H1 (cell line): ENCODE data around the gene ANKRD60. TPM values are rescaled to one million over a fixed set of nuclear protein-coding genes. Genes with fewer than 3 reads are reported as not detected.
A peak's percentile ranks its signal among the peaks of the same experiment; 100 is the strongest.

Source experiments
- CTCF ChIA-PET: fragments of 300-600 bp; sonication (Branson Sonifier 250); formaldehyde crosslinking; loops from one replicate; lab custom pipeline; 2021; ENCODE audit not compliant: partially characterized antibody; lab: Charles Lee
- POLR2A ChIA-PET: fragments of 300-600 bp; sonication (Branson Sonifier 250); formaldehyde crosslinking; loops from one replicate; lab custom pipeline; 2021; ENCODE audit warnings: inconsistent platforms; ENCODE audit not compliant: partially characterized antibody; lab: Charles Lee
- DNase-seq, 2 experiments: peaks; one replicate each; pipeline versions ENCODE4 v3.0.0 to v3.0.0-alpha.2; 2010 to 2022; ENCODE audit warnings: low spot score in 2 of 2, low read depth in 1 of 2, mixed read lengths in 1 of 2
- FAIRE-seq: peaks from 2 replicates; lab custom pipeline; 2011; peaks lifted over from hg19 to GRCh38; lab: Jason Lieb, UNC
- H2AFZ ChIP-seq: 2 replicates; pipeline ENCODE4 v1.8.1; 2012; ENCODE audit warnings: low read length, inconsistent platforms
- H2AK5ac ChIP-seq: 2 replicates; pipeline ENCODE4 v1.6.1; 2013; ENCODE audit warnings: low read depth, low read length
- H2BK120ac ChIP-seq: replicated peaks from 2 replicates; pipeline ENCODE3; 2013; ENCODE audit warnings: low read depth, low read length, inconsistent platforms
- H2BK12ac ChIP-seq: 2 replicates; pipeline ENCODE4 v1.6.1; 2013; ENCODE audit warnings: low read depth, low read length
- H2BK15ac ChIP-seq: 2 replicates; pipeline ENCODE4 v1.6.1; 2013; ENCODE audit warnings: low read length
- H2BK20ac ChIP-seq: 2 replicates; pipeline ENCODE4 v1.6.1; 2013; ENCODE audit warnings: low read length
- H2BK5ac ChIP-seq: 2 replicates; pipeline ENCODE4 v1.6.1; 2013; ENCODE audit warnings: low read depth, low read length
- H3K14ac ChIP-seq: 2 replicates; pipeline ENCODE4 v1.6.1; 2013; ENCODE audit warnings: inconsistent platforms; ENCODE audit not compliant: insufficient read length
- H3K18ac ChIP-seq: 2 replicates; pipeline ENCODE4 v1.6.1; 2013; ENCODE audit warnings: low read length; ENCODE audit errors: extremely low read depth
- H3K23ac ChIP-seq: 2 replicates; pipeline ENCODE4 v1.6.1; 2013; ENCODE audit warnings: inconsistent platforms; ENCODE audit not compliant: insufficient read length
- H3K23me2 ChIP-seq: 2 replicates; pipeline ENCODE4 v1.6.1; 2013; ENCODE audit warnings: low read depth, low read length
- H3K27ac ChIP-seq: 2 replicates; pipeline ENCODE4 v1.6.1; 2011; ENCODE audit warnings: low read depth, low read length, inconsistent platforms
- H3K27me3 ChIP-seq, 4 experiments: replicated peaks in 1 of 4; 1 replicate in 1 of 4; 2 replicates in 3 of 4; pipeline versions ENCODE4 v1.6.1 to v1.8.1; 2011 to 2013; ENCODE audit warnings: low read length in 3 of 4, mild to moderate bottlenecking in 3 of 4, inconsistent platforms in 2 of 4, mixed read lengths in 2 of 4, moderate library complexity in 1 of 4; ENCODE audit not compliant: control insufficient read depth in 3 of 4, insufficient read depth in 3 of 4; ENCODE audit errors: extremely low read depth in 1 of 4
- H3K36me3 ChIP-seq, 4 experiments: 2 replicates each; pipeline versions ENCODE4 v1.6.1 to v1.8.1; 2011 to 2013; ENCODE audit warnings: mild to moderate bottlenecking in 4 of 4, low read length in 3 of 4, moderate library complexity in 2 of 4, control low read depth in 1 of 4, inconsistent platforms in 1 of 4; ENCODE audit not compliant: insufficient read depth in 4 of 4, control insufficient read depth in 2 of 4
- H3K4ac ChIP-seq: replicated peaks from 2 replicates; pipeline ENCODE3; 2013; ENCODE audit warnings: low read length, low read depth, mixed read lengths, inconsistent platforms; ENCODE audit not compliant: insufficient read length
- H3K4me1 ChIP-seq, 4 experiments: replicated peaks in 1 of 4; 1 replicate in 1 of 4; 2 replicates in 3 of 4; pipeline versions ENCODE4 v1.6.1 to v1.8.1; 2011 to 2013; ENCODE audit warnings: low read length in 3 of 4, inconsistent platforms in 2 of 4, mixed read lengths in 1 of 4; ENCODE audit not compliant: insufficient read depth in 4 of 4, control insufficient read depth in 3 of 4
- H3K4me2 ChIP-seq, 2 experiments: 2 replicates each; pipeline versions ENCODE4 v1.6.1 to v1.8.1; 2011 to 2013; ENCODE audit warnings: low read depth in 2 of 2, low read length in 2 of 2, control low read depth in 1 of 2, inconsistent platforms in 1 of 2, mild to moderate bottlenecking in 1 of 2; ENCODE audit not compliant: insufficient read depth in 1 of 2
- H3K4me3 ChIP-seq, 4 experiments: fragments of 200-600, 300-600 bp in 1 of 4; sonication (generic), shearing (Covaris generic), sonication (Bioruptor Twin) in 1 of 4; 2 replicates each; pipeline versions ENCODE4 v1.5.1 to v1.8.1; 2011 to 2016; ENCODE audit warnings: low read length in 4 of 4, low read depth in 3 of 4, control low read depth in 2 of 4, inconsistent platforms in 2 of 4, mild to moderate bottlenecking in 2 of 4, mixed read lengths in 1 of 4, moderate library complexity in 1 of 4; ENCODE audit not compliant: insufficient read depth in 2 of 4; ENCODE audit errors: extremely low read depth in 1 of 4
- H3K56ac ChIP-seq: replicated peaks from 2 replicates; pipeline ENCODE3; 2013; ENCODE audit warnings: low read depth, mild to moderate bottlenecking, mixed read lengths, low read length, inconsistent platforms; ENCODE audit not compliant: insufficient read length
- H3K79me1 ChIP-seq: 2 replicates; pipeline ENCODE4 v1.6.1; 2013; ENCODE audit warnings: low read depth, low read length, control low read depth
- H3K79me2 ChIP-seq, 2 experiments: 2 replicates each; pipeline versions ENCODE4 v1.6.1 to v1.8.1; 2012 to 2013; ENCODE audit warnings: low read length in 2 of 2, mild to moderate bottlenecking in 2 of 2, inconsistent platforms in 1 of 2; ENCODE audit not compliant: insufficient read depth in 2 of 2, control insufficient read depth in 1 of 2
- H3K9ac ChIP-seq, 4 experiments: replicated peaks in 1 of 4; 1 replicate in 1 of 4; 2 replicates in 3 of 4; pipeline versions ENCODE4 v1.6.1 to v1.8.1; 2011 to 2013; ENCODE audit warnings: low read depth in 3 of 4, low read length in 3 of 4, control low read depth in 2 of 4, mild to moderate bottlenecking in 2 of 4, moderate library complexity in 2 of 4, inconsistent platforms in 1 of 4; ENCODE audit errors: extremely low read depth in 1 of 4
- H3K9me3 ChIP-seq, 2 experiments: 2 replicates each; pipeline versions ENCODE4 v1.6.1 to v1.8.1; 2012 to 2013; ENCODE audit warnings: mild to moderate bottlenecking in 2 of 2, moderate library complexity in 2 of 2, control low read depth in 1 of 2, inconsistent platforms in 1 of 2, low read depth in 1 of 2, low read length in 1 of 2, mixed read lengths in 1 of 2; ENCODE audit not compliant: insufficient read depth in 2 of 2
- H4K20me1 ChIP-seq, 2 experiments: replicated peaks in 1 of 2; 2 replicates each; pipeline versions ENCODE3 to v1.8.1; 2011 to 2013; ENCODE audit warnings: inconsistent platforms in 2 of 2, low read length in 2 of 2, mild to moderate bottlenecking in 1 of 2; ENCODE audit not compliant: insufficient read depth in 2 of 2, control insufficient read depth in 1 of 2
- H4K5ac ChIP-seq: 2 replicates; pipeline ENCODE4 v1.6.1; 2013; ENCODE audit warnings: low read length, low read depth, mixed read lengths, inconsistent platforms; ENCODE audit not compliant: insufficient read length
- H4K8ac ChIP-seq: 2 replicates; pipeline ENCODE4 v1.8.0; 2013; ENCODE audit warnings: mild to moderate bottlenecking, moderate library complexity, low read length, inconsistent platforms; ENCODE audit not compliant: insufficient read depth; ENCODE audit errors: extremely low read depth
- H4K91ac ChIP-seq: replicated peaks from 2 replicates; pipeline ENCODE3; 2013; ENCODE audit warnings: low read length, mixed read lengths, inconsistent platforms; ENCODE audit not compliant: insufficient read length
- BACH1 ChIP-seq: IDR thresholded peaks from 2 replicates; pipeline ENCODE4 v1.6.1; 2012; ENCODE audit warnings: low read length, improper control_type of control experiment
- CTBP2 ChIP-seq: IDR thresholded peaks from 2 replicates; pipeline ENCODE4 v1.7.0; 2011; ENCODE audit warnings: borderline replicate concordance, mild to moderate bottlenecking, moderate library complexity, mixed read lengths, low read length; ENCODE audit not compliant: insufficient read depth, insufficient read length
- EGR1 ChIP-seq: IDR thresholded peaks from 2 replicates; pipeline ENCODE4 v1.6.1; 2011; ENCODE audit warnings: low read depth, low read length, borderline replicate concordance
- EP300 ChIP-seq, 2 experiments: IDR thresholded peaks; 1 replicate in 1 of 2; 2 replicates in 1 of 2; pipeline ENCODE4 v1.6.1; 2011 to 2012; ENCODE audit warnings: low read depth in 2 of 2, low read length in 2 of 2, mild to moderate bottlenecking in 2 of 2, borderline replicate concordance in 1 of 2, inconsistent platforms in 1 of 2, moderate library complexity in 1 of 2
- HDAC2 ChIP-seq, 2 experiments: fragments of 300-600 bp in 1 of 2; sonication (generic) in 1 of 2; IDR thresholded peaks; 2 replicates each; pipeline ENCODE4 v1.6.1; 2011 to 2012; ENCODE audit warnings: low read depth in 2 of 2, low read length in 2 of 2, mild to moderate bottlenecking in 2 of 2, moderate library complexity in 2 of 2, borderline replicate concordance in 1 of 2, inconsistent platforms in 1 of 2
- RBBP5 ChIP-seq: IDR thresholded peaks from 2 replicates; pipeline ENCODE4 v1.7.1; 2012; ENCODE audit warnings: low read depth, mild to moderate bottlenecking, inconsistent platforms, low read length, moderate library complexity, borderline replicate concordance
- RFX5 ChIP-seq: IDR thresholded peaks from 2 replicates; pipeline ENCODE4 v1.6.1; 2011; ENCODE audit warnings: low read depth, low read length, improper control_type of control experiment, borderline replicate concordance
- RNF2 ChIP-seq: fragments of 200-900, 300-1000 bp; sonication (generic); IDR thresholded peaks from 2 replicates; pipeline ENCODE4 v1.7.1; 2016; ENCODE audit warnings: borderline replicate concordance, low read depth, mild to moderate bottlenecking, antibody characterized with exemption, low read length; ENCODE audit not compliant: poor library complexity, severe bottlenecking; ENCODE audit errors: missing control alignments
- RXRA ChIP-seq: IDR thresholded peaks from 2 replicates; pipeline ENCODE4 v1.6.1; 2011; ENCODE audit warnings: low read depth, mild to moderate bottlenecking, low read length, moderate library complexity; ENCODE audit not compliant: insufficient read depth
- SP2 ChIP-seq: IDR thresholded peaks from 2 replicates; pipeline ENCODE4 v1.6.1; 2012; ENCODE audit warnings: mild to moderate bottlenecking, low read length, inconsistent platforms
- TEAD4 ChIP-seq: IDR thresholded peaks from 2 replicates; pipeline ENCODE4 v1.6.1; 2012; ENCODE audit warnings: low read depth, low read length, inconsistent platforms, mixed read lengths
- WGBS, 2 experiments: shearing (Covaris generic) in 1 of 2; methylation state at CpG; one replicate each; pipeline versions ENCODE4 v1.1.6 to v1.1.7; 2013 to 2015; ENCODE audit warnings: low lambda C conversion rate in 2 of 2, mixed read lengths in 2 of 2, inconsistent platforms in 1 of 2, low coverage in 1 of 2, missing lambda C conversion rate in 1 of 2; ENCODE audit not compliant: insufficient replicate concordance in 2 of 2, insufficient coverage in 1 of 2, insufficient read length in 1 of 2; ENCODE audit errors: extremely low coverage in 1 of 2, missing lambda C conversion rate in 1 of 2; 5-methylcytosine and 5-hydroxymethylcytosine counted together
- polyA plus RNA-seq, 7 experiments: library from polyadenylated mRNA; depleted of rRNA in 3 of 7; stranded (reverse) in 5 of 7; unstranded in 2 of 7; fragments of >200 nt in 5 of 7; fragments of 200-250 nt in 2 of 7; gene quantifications; 1 replicate in 5 of 7; 2 replicates in 1 of 7; 4 replicates in 1 of 7; pipeline versions ENCODE4 v1.2.1 to v1.2.3, GENCODE V29; 2011 to 2013; ENCODE audit warnings: missing spikeins in 2 of 7, mixed read lengths in 2 of 7
- total RNA-seq: library from RNA; stranded (reverse); fragmentation: NEBNext Ultra II Directional; extraction: Animal tissue kit (Norgen Biotek cat#: 25700); gene quantifications from 2 replicates; pipeline ENCODE4 v1.2.1, GENCODE V29; 2021

Gene ANKRD60
- total and polyA plus RNA-seq, 2 of the 8 experiments (the other 6 are each of a cell fraction or from before 2014, with no cell fraction given), result not detected

- 55% methylated on average over 10 of the region's 10 CpGs; no CpG with 5 or more reads in 1 of the 2 experiments for WGBS, 2 experiments
- Histone ChIP-seq H3K4me1 (peaks cover 0 to 8% (median 4%) of the 10 kb centered on the region in 4 experiments; a peak in 3 of 7 replicates), H3K14ac (no peak overlapping the region), H3K36me3 (no peaks in the 10 kb centered on the region), H3K18ac (peak overlapping the region; percentile 65; the same call in 1 of the 2 replicates), H4K5ac (no peak overlapping the region), H2BK15ac (no peak overlapping the region), H3K4ac (no peak overlapping the region), H3K79me2 (no peaks in the 10 kb centered on the region), H3K9ac (no peak overlapping the region; a peak in 1 of 7 replicates), H4K8ac (peak overlapping the region; percentile 45), H3K27ac (no peak overlapping the region), H4K91ac (peak overlapping the region; percentile 10), H3K56ac (no peak overlapping the region), H3K79me1 (no peaks in the 10 kb centered on the region), H2BK5ac (no peak overlapping the region), H3K9me3 (no peaks in the 10 kb centered on the region), H4K20me1 (no peaks in the 10 kb centered on the region), H3K23me2 (0 out of 2 replicates have a peak, but pooled peaks cover 2% of the 10 kb centered on the region), H3K23ac (no peak overlapping the region), H3K4me3 (0 out of 8 replicates have a peak overlapping the region, but pooled peaks of 1 of the 4 experiments have one; percentile 25), H2BK20ac (no peak overlapping the region), H3K4me2 (peak overlapping the region; percentile 12 to 35; a peak in 3 of 4 replicates), H2AFZ (peak overlapping the region; percentile 94), H2BK120ac (peak overlapping the region; percentile 69), H3K27me3 (peaks cover 2 to 14% (median 12%) of the 10 kb centered on the region in 4 experiments; a peak in 6 of 7 replicates), H2AK5ac (0 out of 2 replicates have a peak overlapping the region, but pooled peaks have one; percentile 75), H2BK12ac (peak overlapping the region; percentile 41; the same call in 1 of the 2 replicates)
- no peak for DNase-seq
- POLR2A ChIA-PET, result no interaction called here
- no peak for FAIRE-seq
- CTCF ChIA-PET, result interaction anchor here (0.8 to 2.4 kb wide), 5 partner anchors 7 to 523 kb away, joined by 3 to 8 read pairs (median 4); no protein-coding TSS in a partner anchor
- TF ChIP-seq BACH1 (no peak), TEAD4 (no peak), EGR1 (no peak), SP2 (no peak), RBBP5 (no peak), RFX5 (no peak), CTBP2 (no peak), RNF2 (no peak), HDAC2 (IDR thresholded peaks at IDR 0.05; ENCODE audit: borderline replicate concordance in 1 of 2, low read depth in 2 of 2, low read length in 2 of 2) (no peak), RXRA (no peak), EP300 (IDR thresholded peaks at IDR 0.05; ENCODE audit: borderline replicate concordance in 1 of 2, low read depth in 2 of 2, low read length in 2 of 2) (no peak)
Observed at GRCh38 chr20:58174708-58175280, 53.7 kb downstream of the ANKRD60 start.
